Adrenal gland (tissue), 12 donors: ENCODE data around the gene RIMKLA. TPM values are rescaled to one million over a fixed set of nuclear protein-coding genes. Genes with fewer than 3 reads are reported as not detected.

Experiments used
- DNase-seq, 7 donors: peaks; one replicate each; pipeline ENCODE4 v3.0.0-alpha.2; 2019 to 2020
- H3K27ac ChIP-seq, 5 donors: fragments of 200-600 bp; sonication (generic) in 4 of 5; 1 replicate in 3 of 5; 2 replicates in 2 of 5; pipeline versions ENCODE4 v1.5.1 to v1.8.0; 2016 to 2020; ENCODE audit warnings: mild to moderate bottlenecking in 1 of 5
- H3K27me3 ChIP-seq: fragments of 200-600 bp; 2 replicates; pipeline ENCODE4 v1.8.0; 2021
- H3K36me3 ChIP-seq, 2 donors: fragments of 200-600 bp; replicated peaks in 1 of 2; 1 replicate in 1 of 2; 2 replicates in 1 of 2; pipeline versions ENCODE4 v1.5.1 to v1.8.0; 2018 to 2022
- H3K4me1 ChIP-seq, 2 donors: fragments of 200-600 bp; replicated peaks in 1 of 2; 1 replicate in 1 of 2; 2 replicates in 1 of 2; pipeline versions ENCODE4 v1.5.1 to v1.8.0; 2018 to 2021
- H3K4me3 ChIP-seq, 4 donors: fragments of 200-600 bp; sonication (generic) in 3 of 4; one replicate each; pipeline ENCODE4 v1.5.1; 2016 to 2018
- H3K9me3 ChIP-seq, 3 donors: fragments of 200-600 bp; sonication (generic) in 1 of 3; replicated peaks in 1 of 3; 1 replicate in 2 of 3; 2 replicates in 1 of 3; pipeline versions ENCODE4 v1.5.1 to v1.8.0; 2016 to 2021
- CTCF ChIP-seq, 6 experiments: fragments of 450-650 bp in 4 of 6; fragments of 200-600 bp in 2 of 6; sonication (generic) in 1 of 6; IDR thresholded peaks; 1 replicate in 5 of 6; 2 replicates in 1 of 6; pipeline versions ENCODE4 v1.5.1 to v1.8.0; 2016 to 2021; ENCODE audit warnings: antibody characterized with exemption in 6 of 6, mild to moderate bottlenecking in 2 of 6, moderate library complexity in 1 of 6
- POLR2A ChIP-seq, 2 donors: fragments of 450-650 bp; IDR thresholded peaks; one replicate each; pipeline ENCODE4 v1.6.1; 2017; ENCODE audit warnings: antibody characterized with exemption in 2 of 2, mild to moderate bottlenecking in 2 of 2, moderate library complexity in 1 of 2
- WGBS, 4 donors: extraction: QIAGEN DNeasy Blood & Tissue Kit in 2 of 4; methylation state at CpG; one replicate each; pipeline versions ENCODE4 v1.1.5 to v1.1.7; 2013 to 2017; 5-methylcytosine and 5-hydroxymethylcytosine counted together
- intact Hi-C, 2 donors: fragments of 100-400 bp; cut with DNase I; formaldehyde crosslinking; loops; one replicate each; pipeline versions ENCODE4 v1.14.1 to v1.15.0; 2022 to 2023
- polyA plus RNA-seq, 3 donors: library from polyadenylated mRNA; stranded (reverse); fragments of 200-250 nt in 2 of 3; fragments of 350-450 nt in 1 of 3; fragmentation: Illumina TruSeq in 1 of 3; extraction: RNeasy Lipid Tissue Mini Kit (QIAGEN cat#74804) in 1 of 3; gene quantifications; one replicate each; pipeline ENCODE4 v1.2.3, GENCODE V29; 2013 to 2014
- total RNA-seq, 9 donors: library from RNA; depleted of rRNA in 4 of 9; stranded (reverse); fragments of >200 nt in 4 of 9; fragments of 120-200 nt in 1 of 9; fragmentation: NEBNext Ultra II Directional in 1 of 9; extraction: Animal tissue kit (Norgen Biotek cat#: 25700) in 1 of 9; gene quantifications; one replicate each; pipeline versions ENCODE4 v1.1.0 to v1.2.4, GENCODE V29; 2013 to 2023
- donor health status: healthy with polysubstance abuse.
- donor health status: Bipolar disorder and iron deficiency.
- donor health status: DM: yes; HTN: yes; CAD: no.
- donor health status: DM: no; HTN: no; CAD: no.
- donor health status: DM: no; HTN: no; CAD: no.
- donor health status: DM: yes; HTN: yes; CAD: no.

RIMKLA gene
- total and polyA plus RNA-seq, 12 donors = 0.07 to 4.0 (median 0.35) TPM

GRCh38 chr1:42364089-42364488, 16.5 kb upstream of the RIMKLA start:
- no peak for TF ChIP-seq POLR2A (IDR thresholded peaks at IDR 0.05)
- no peak for TF ChIP-seq CTCF (IDR thresholded peaks at IDR 0.05)
- no peak for DNase-seq
- intact Hi-C loops = no loop called here

GRCh38 chr1:42364542-42364941, 16.1 kb upstream of the RIMKLA start:
- 93 to 100% (median 93%) methylated on average over 1 to 2 of the region's 2 CpGs; no CpG with 5 or more reads in 1 of the 4 donors for WGBS, 4 donors
- DNase-seq = no peak
- intact Hi-C loops = no loop called here

More at GRCh38 chr1:42364089-42364488, 16.5 kb upstream of the RIMKLA start:
- Histone ChIP-seq H3K4me3 (no peak overlapping the region), H3K36me3 (no peaks in the 10 kb centered on the region), H3K27ac (no peak overlapping the region), H3K9me3 (no peaks in the 10 kb centered on the region), H3K27me3 (no peaks in the 10 kb centered on the region), H3K4me1 (no peaks in the 10 kb centered on the region)
- 81 to 83% (median 82%) methylated on average over 6 of the region's 6 CpGs for WGBS, 4 donors

GRCh38 chr1:42365118-42365517, 15.5 kb upstream of the RIMKLA start:
- 77 to 86% (median 82%) methylated on average over 2 of the region's 2 CpGs for WGBS, 4 donors
- Histone ChIP-seq H3K9me3 (no peaks in the 10 kb centered on the region), H3K4me1 (no peaks in the 10 kb centered on the region), H3K27ac (no peak overlapping the region), H3K4me3 (no peak overlapping the region), H3K27me3 (no peaks in the 10 kb centered on the region), H3K36me3 (no peaks in the 10 kb centered on the region)
- DNase-seq = no peak
- intact Hi-C loops = no loop called here
- TF ChIP-seq POLR2A (IDR thresholded peaks at IDR 0.05) (no peak), CTCF (IDR thresholded peaks at IDR 0.05) (no peak)

More at GRCh38 chr1:42364542-42364941, 16.1 kb upstream of the RIMKLA start:
- no peaks in the 10 kb centered on the region for H3K4me1 ChIP-seq
- no peaks in the 10 kb centered on the region for H3K36me3 ChIP-seq
- no peaks in the 10 kb centered on the region for H3K9me3 ChIP-seq
- H3K27me3 ChIP-seq = no peaks in the 10 kb centered on the region
- no peak overlapping the region for H3K4me3 ChIP-seq
- no peak overlapping the region for H3K27ac ChIP-seq
- TF ChIP-seq POLR2A (IDR thresholded peaks at IDR 0.05) (no peak), CTCF (IDR thresholded peaks at IDR 0.05) (no peak)

GRCh38 chr1:42368096-42368795, 12.3 kb upstream of the RIMKLA start:
- H3K27me3 ChIP-seq = no peaks in the 10 kb centered on the region
- no peak overlapping the region for H3K27ac ChIP-seq
- DNase-seq = no peak
- 78 to 84% (median 80%) methylated on average over 7 of the region's 7 CpGs for WGBS, 4 donors
- H3K36me3 ChIP-seq = no peaks in the 10 kb centered on the region
- no peak for TF ChIP-seq POLR2A (IDR thresholded peaks at IDR 0.05)
- no peak for TF ChIP-seq CTCF (IDR thresholded peaks at IDR 0.05)
- no peaks in the 10 kb centered on the region for H3K9me3 ChIP-seq
- no peaks in the 10 kb centered on the region for H3K4me1 ChIP-seq
- intact Hi-C loops = no loop called here
- H3K4me3 ChIP-seq = no peak overlapping the region
